K562 (cell line): ENCODE results near the gene INTS4. TPM values are rescaled to one million over a fixed set of nuclear protein-coding genes. Genes with fewer than 3 reads are reported as not detected.

Experiments used
- ATAC-seq: fragments of 200-7000 bp; cut with Tn5 transposase; 3 replicates; pipeline ENCODE4 v1.9.1; 2020; ENCODE audit warnings: moderate library complexity
- BruUV-seq: library from RNA; stranded (reverse); fragments of 400-500 nt; replicated peaks from 2 replicates; lab custom pipeline; 2021; lab: Mats Ljungman, UMichigan
- CTCF ChIA-PET: fragments of 300-600 bp; formaldehyde crosslinking; extraction: SDS; loops from one replicate; lab custom pipeline; 2021; ENCODE audit warnings: low intra/inter-chr PET ratio; lab: Yijun Ruan, JAX
- POLR2A ChIA-PET: fragments of 300-600, 350-650 bp; sonication (Branson Sonifier 250); formaldehyde crosslinking; extraction: SDS; loops from one replicate; lab custom pipeline; 2021; ENCODE audit warnings: antibody characterized with exemption, inconsistent platforms; lab: Yijun Ruan, JAX
- DNase-seq, 4 experiments: peaks; one replicate each; pipeline versions ENCODE4 v3.0.0 to v3.0.0-alpha.2; 2011 to 2018; ENCODE audit warnings: low spot score in 3 of 4, mixed read lengths in 3 of 4; ENCODE audit errors: extremely low read depth in 1 of 4
- FAIRE-seq: peaks from 2 replicates; lab custom pipeline; 2011; peaks lifted over from hg19 to GRCh38; lab: Jason Lieb, UNC
- H2AFZ ChIP-seq: 2 replicates; pipeline ENCODE4 v1.6.0; 2011; ENCODE audit warnings: low read depth, low read length, control low read depth, inconsistent platforms
- H3K27ac ChIP-seq: fragments of 200-600 bp; 3 replicates; pipeline ENCODE4 v1.8.0; 2011; ENCODE audit warnings: low read depth, mild to moderate bottlenecking, control low read depth, inconsistent platforms, low read length, moderate library complexity, mixed read lengths; ENCODE audit errors: extremely low read depth
- H3K27me3 ChIP-seq, 2 experiments: fragments of 300-600 bp in 1 of 2; 2 replicates in 1 of 2; 3 replicates in 1 of 2; pipeline versions ENCODE4 v1.6.0 to v1.8.0; 2011; ENCODE audit warnings: inconsistent platforms in 2 of 2, low read length in 2 of 2, mild to moderate bottlenecking in 1 of 2, mixed read lengths in 1 of 2, moderate library complexity in 1 of 2; ENCODE audit not compliant: control insufficient read depth in 2 of 2, insufficient read depth in 2 of 2
- H3K36me3 ChIP-seq: fragments of 300-600 bp; 3 replicates; pipeline ENCODE4 v1.8.0; 2011; ENCODE audit warnings: mild to moderate bottlenecking, low read length, inconsistent platforms; ENCODE audit not compliant: control insufficient read depth, insufficient read depth
- H3K4me1 ChIP-seq, 2 experiments: fragments of 200-600 bp in 1 of 2; replicated peaks in 1 of 2; 2 replicates in 1 of 2; 3 replicates in 1 of 2; pipeline versions ENCODE4 v1.5.1 to v1.8.0; 2011; ENCODE audit warnings: inconsistent platforms in 2 of 2, low read length in 2 of 2, mild to moderate bottlenecking in 1 of 2, mixed read lengths in 1 of 2, moderate library complexity in 1 of 2; ENCODE audit not compliant: control insufficient read depth in 2 of 2, insufficient read depth in 2 of 2
- H3K4me2 ChIP-seq: 2 replicates; pipeline ENCODE4 v1.6.1; 2011; ENCODE audit warnings: low read length, control low read depth, inconsistent platforms, mixed read lengths; ENCODE audit not compliant: insufficient read depth
- H3K4me3 ChIP-seq: fragments of 200-600 bp; sonication (generic), shearing (Covaris generic); 2 replicates; pipeline ENCODE4 v1.5.1; 2016; ENCODE audit warnings: control low read depth, inconsistent platforms
- H3K79me2 ChIP-seq: fragments of 200-600 bp; 3 replicates; pipeline ENCODE4 v1.8.0; 2011; ENCODE audit warnings: low read length, inconsistent platforms; ENCODE audit not compliant: control insufficient read depth, insufficient read depth
- H3K9ac ChIP-seq, 2 experiments: 2 replicates each; pipeline versions ENCODE4 v1.6.0 to v1.6.1; 2011; ENCODE audit warnings: low read depth in 2 of 2, low read length in 2 of 2, control low read depth in 1 of 2, inconsistent platforms in 1 of 2, mild to moderate bottlenecking in 1 of 2, mixed read lengths in 1 of 2; ENCODE audit not compliant: insufficient read depth in 1 of 2
- H3K9me1 ChIP-seq: one replicate; pipeline ENCODE4 v1.6.0; 2011; ENCODE audit warnings: inconsistent platforms, mild to moderate bottlenecking, low read length, moderate library complexity; ENCODE audit not compliant: control insufficient read depth, insufficient read depth
- H3K9me3 ChIP-seq: replicated peaks from 2 replicates; pipeline ENCODE4 v1.5.1; 2011; ENCODE audit warnings: low read depth, low read length, inconsistent platforms; ENCODE audit not compliant: control insufficient read depth, insufficient read depth
- H4K20me1 ChIP-seq: replicated peaks from 2 replicates; pipeline ENCODE4 v1.6.1; 2011; ENCODE audit warnings: low read length, inconsistent platforms, mixed read lengths; ENCODE audit not compliant: control insufficient read depth, insufficient read depth
- CBX1 ChIP-seq: sonication (generic); IDR thresholded peaks from 2 replicates; pipeline ENCODE4 v1.6.1; 2016; ENCODE audit warnings: antibody characterized with exemption, low read depth, mild to moderate bottlenecking
- CBX3 ChIP-seq, 2 experiments: IDR thresholded peaks; 1 replicate in 1 of 2; 2 replicates in 1 of 2; pipeline ENCODE4 v1.6.1; 2012; ENCODE audit warnings: inconsistent platforms in 2 of 2, low read length in 2 of 2, borderline replicate concordance in 1 of 2, control low read depth in 1 of 2
- CBX5 ChIP-seq: IDR thresholded peaks from 2 replicates; pipeline ENCODE4 v1.6.1; 2014; ENCODE audit warnings: low read depth, borderline replicate concordance
- CEBPZ ChIP-seq: fragments of 150-350 bp; IDR thresholded peaks from 2 replicates; pipeline ENCODE4 v1.6.1; 2014; ENCODE audit warnings: low read depth, mild to moderate bottlenecking, low read length, borderline replicate concordance
- ELK3 ChIP-seq: fragments of 450-650 bp; formaldehyde crosslinking; IDR thresholded peaks from 2 replicates; pipeline ENCODE4 v1.4.0; 2020; ENCODE audit warnings: mild to moderate bottlenecking
- SP2 ChIP-seq: IDR thresholded peaks from 2 replicates; pipeline ENCODE4 v1.6.1; 2011; ENCODE audit warnings: mild to moderate bottlenecking, low read depth, low read length, moderate library complexity; ENCODE audit not compliant: poor library complexity, severe bottlenecking; ENCODE audit errors: extremely low read depth
- TAF7 ChIP-seq: fragments of 450-650 bp; IDR thresholded peaks from 2 replicates; pipeline ENCODE4 v1.6.1; 2016; ENCODE audit warnings: missing genetic modification characterization, missing compliant biosample characterization
- TRIM24 ChIP-seq, 2 experiments: fragments of 450-650 bp; IDR thresholded peaks; 2 replicates each; pipeline ENCODE4 v1.6.1; 2016
- TRIM28 ChIP-seq: fragments of 450-650 bp; IDR thresholded peaks from 2 replicates; pipeline ENCODE4 v1.6.1; 2017
- ZFP36 ChIP-seq: fragments of 150-350 bp; IDR thresholded peaks from 2 replicates; pipeline ENCODE4 v1.6.1; 2018; ENCODE audit warnings: low read length, low read depth; ENCODE audit not compliant: partially characterized antibody
- ZFX ChIP-seq: sonication (generic); formaldehyde crosslinking; IDR thresholded peaks from 2 replicates; pipeline ENCODE4 v1.8.0; 2022; ENCODE audit warnings: mild to moderate bottlenecking, missing genetic modification reagents, moderate library complexity
- ZNF280A ChIP-seq: fragments of 450-650 bp; IDR thresholded peaks from 2 replicates; pipeline ENCODE4 v1.6.1; 2018; ENCODE audit warnings: mild to moderate bottlenecking, low read depth; ENCODE audit not compliant: partially characterized antibody
- ZSCAN29 ChIP-seq: fragments of 450-650 bp; IDR thresholded peaks from 2 replicates; pipeline ENCODE4 v1.6.1; 2017
- WGBS: fragments of 100-300 bp; shearing (Covaris generic); methylation state at CpG from one replicate; pipeline ENCODE4 v1.1.6; 2016; ENCODE audit warnings: low coverage, mixed read lengths; ENCODE audit not compliant: insufficient coverage; ENCODE audit errors: missing lambda C conversion rate; 5-methylcytosine and 5-hydroxymethylcytosine counted together
- in situ Hi-C: fragments of 300-500 bp; cut with MboI; formaldehyde crosslinking; loops from 4 replicates; pipeline ENCODE4 v1.15.0; 2018; ENCODE audit warnings: inconsistent platforms, mixed read lengths
- intact Hi-C: fragments of 100-400 bp; cut with micrococcal nuclease; formaldehyde crosslinking; loops from 2 replicates; pipeline ENCODE4 v1.14.2; 2022
- polyA plus RNA-seq, 8 experiments: library from polyadenylated mRNA; depleted of rRNA in 4 of 8; stranded (reverse) in 5 of 8; unstranded in 3 of 8; fragments of >200 nt; fragmentation: Nextera tagmentation in 2 of 8; fragmentation: Illumina TruSeq in 1 of 8; extraction: Ambion mirVana in 2 of 8; extraction: Trizol in 1 of 8; gene quantifications; 2 replicates each; pipeline versions ENCODE4 v1.2.1 to v1.2.3, GENCODE V29; 2011 to 2014; ENCODE audit warnings: inconsistent platforms in 1 of 8, missing spikeins in 1 of 8
- total RNA-seq, 7 experiments: library from RNA; depleted of rRNA in 6 of 7; stranded (reverse); fragments of >200 nt in 6 of 7; fragmentation: Illumina TruSeq in 2 of 7; extraction: Trizol in 2 of 7; gene quantifications; 2 replicates each; pipeline versions ENCODE4 v1.2.1 to v1.2.3, GENCODE V29; 2011 to 2021; ENCODE audit warnings: low replicate concordance in 1 of 7

Gene INTS4
- total and polyA plus RNA-seq, 9 of the 15 experiments (the other 6 are each of a cell fraction or from before 2014, with no cell fraction given): 28.4 to 53.4 (median 44.5) TPM

- intact Hi-C loops (no loop called here), in situ Hi-C loops (no loop called here)
- Histone ChIP-seq H2AFZ (no peak overlapping the region), H3K4me2 (no peak overlapping the region), H3K9me3 (peaks cover 8% of the 10 kb centered on the region; the same call in 1 of the 2 replicates), H3K4me3 (no peak overlapping the region), H3K27me3 (no peaks in the 10 kb centered on the region), H3K9me1 (no peaks in the 10 kb centered on the region), H3K36me3 (no peaks in the 10 kb centered on the region), H3K9ac (no peak overlapping the region), H3K4me1 (no peaks in the 10 kb centered on the region), H3K27ac (no peak overlapping the region), H4K20me1 (no peaks in the 10 kb centered on the region), H3K79me2 (no peaks in the 10 kb centered on the region)
- ChIA-PET POLR2A (interaction anchor here (0.6 kb wide), 1 partner anchor 537 kb away, joined by 3 read pairs; no protein-coding TSS in a partner anchor), CTCF (no interaction called here)
- no peak for TF ChIP-seq ZSCAN29
- TF ChIP-seq ZFX (CRISPR knock-in tag): no peak
- peak; percentile 93 for TF ChIP-seq ZFP36
- no peak for TF ChIP-seq ELK3 (CRISPR knock-in tag)
- TF ChIP-seq CEBPZ: peak; percentile 82
- peak; percentile 54; the same call in 1 of the 2 replicates for TF ChIP-seq CBX1
- TF ChIP-seq SP2: no peak
- TF ChIP-seq ZNF280A: peak; percentile 57
- 0 out of 4 replicates have a peak, but pooled peaks of 1 of the 2 experiments have one; percentile 48 for TF ChIP-seq TRIM24 (IDR thresholded peaks at IDR 0.05)
- peak; percentile 85 for TF ChIP-seq TRIM28
- peak in 1 of 2 experiments; percentile 95; a peak in 2 of 3 replicates for TF ChIP-seq CBX3 (IDR thresholded peaks at IDR 0.05; ENCODE audit: borderline replicate concordance in 1 of 2, low read length in 2 of 2)
- no peak for TF ChIP-seq TAF7 (tag)
- peak; percentile 77; the same call in 1 of the 2 replicates for TF ChIP-seq CBX5
- ATAC-seq (no peak), FAIRE-seq (no peak), DNase-seq (peak in 1 of 4 experiments; percentile 14)
- no TSS peak for BruUV-seq
- WGBS: 78% methylated on average over 2 of the region's 2 CpGs
Measured at GRCh38 chr11:77854838-77855237, 139.6 kb downstream of the INTS4 start.
